Ascending aorta (tissue), 2 donors: ENCODE measurements around the gene PPP1R3G. TPM values are rescaled to one million over a fixed set of nuclear protein-coding genes. Genes with fewer than 3 reads are reported as not detected.

ENCODE experiments used
- DNase-seq, 2 donors: peaks; one replicate each; pipeline ENCODE4 v3.0.0-alpha.2; 2019; ENCODE audit warnings: low spot score in 2 of 2
- H3K27ac ChIP-seq, 2 donors: fragments of 200-600 bp; sonication (generic); one replicate each; pipeline ENCODE4 v1.5.1; 2016 to 2017; ENCODE audit warnings: mild to moderate bottlenecking in 1 of 2
- H3K27me3 ChIP-seq: fragments of 200-600 bp; sonication (generic); one replicate; pipeline ENCODE4 v1.5.1; 2017
- H3K36me3 ChIP-seq, 2 donors: fragments of 200-600 bp; sonication (generic); one replicate each; pipeline ENCODE4 v1.5.1; 2016
- H3K4me1 ChIP-seq, 2 donors: fragments of 200-600 bp; sonication (generic); one replicate each; pipeline ENCODE4 v1.5.1; 2016 to 2017; ENCODE audit warnings: mild to moderate bottlenecking in 1 of 2
- H3K4me3 ChIP-seq, 2 donors: fragments of 200-600 bp; sonication (generic); one replicate each; pipeline ENCODE4 v1.5.1; 2016 to 2017; ENCODE audit warnings: mild to moderate bottlenecking in 1 of 2
- H3K9me3 ChIP-seq, 2 donors: fragments of 200-600 bp; sonication (generic); one replicate each; pipeline ENCODE4 v1.5.1; 2016
- CTCF ChIP-seq, 3 experiments: fragments of 200-600 bp in 2 of 3; fragments of 450-650 bp in 1 of 3; sonication (generic) in 2 of 3; IDR thresholded peaks; one replicate each; pipeline ENCODE4 v1.5.1; 2016 to 2019; ENCODE audit warnings: antibody characterized with exemption in 3 of 3, mild to moderate bottlenecking in 1 of 3, moderate library complexity in 1 of 3
- intact Hi-C: fragments of 100-400 bp; cut with DNase I; formaldehyde crosslinking; loops from one replicate; pipeline ENCODE4 v1.15.1; 2023
- total RNA-seq: library from RNA; depleted of rRNA; stranded (reverse); fragments of >200 nt; gene quantifications from one replicate; pipeline ENCODE4 v1.1.0, GENCODE V29; 2016

PPP1R3G gene
- total RNA-seq, 1 donor from 2014 or later, result 1.1 TPM

- Histone ChIP-seq H3K4me3 (peak overlapping the region in 1 of 2 donors; percentile 33), H3K4me1 (no peaks in the 10 kb centered on the region), H3K27ac (peak overlapping the region in 1 of 2 donors; percentile 28), H3K27me3 (no peaks in the 10 kb centered on the region), H3K36me3 (no peaks in the 10 kb centered on the region), H3K9me3 (no peaks in the 10 kb centered on the region)
- no peak for TF ChIP-seq CTCF (IDR thresholded peaks at IDR 0.05)
- peak; percentile 26 to 79 for DNase-seq
- intact Hi-C loops, result no loop called here
Measured at GRCh38 chr6:5132731-5133130, 47.6 kb downstream of the PPP1R3G start.

GRCh38 chr6:5133943-5134342 lies 48.8 kb downstream of the PPP1R3G start:
- TF ChIP-seq CTCF (IDR thresholded peaks at IDR 0.05), result no peak
- Histone ChIP-seq H3K9me3 (no peaks in the 10 kb centered on the region), H3K36me3 (no peaks in the 10 kb centered on the region), H3K4me1 (no peaks in the 10 kb centered on the region), H3K4me3 (no peak overlapping the region), H3K27me3 (no peaks in the 10 kb centered on the region), H3K27ac (no peak overlapping the region)
- intact Hi-C loops, result no loop called here
- DNase-seq, result no peak

GRCh38 chr6:5135788-5136376 lies 50.7 kb downstream of the PPP1R3G start:
- Histone ChIP-seq H3K27ac (no peak overlapping the region), H3K36me3 (no peaks in the 10 kb centered on the region), H3K9me3 (no peaks in the 10 kb centered on the region), H3K27me3 (no peaks in the 10 kb centered on the region), H3K4me3 (no peak overlapping the region), H3K4me1 (no peaks in the 10 kb centered on the region)
- peak; percentile 27 to 70 (median 53) for TF ChIP-seq CTCF (IDR thresholded peaks at IDR 0.05)
- no peak for DNase-seq
- intact Hi-C loops, result no loop called here

GRCh38 chr6:5136851-5137250 lies 51.7 kb downstream of the PPP1R3G start:
- no peak overlapping the region for H3K27ac ChIP-seq
- no peak for DNase-seq
- no peaks in the 10 kb centered on the region for H3K27me3 ChIP-seq
- H3K4me3 ChIP-seq, result no peak overlapping the region
- no peaks in the 10 kb centered on the region for H3K4me1 ChIP-seq
- no peak for TF ChIP-seq CTCF (IDR thresholded peaks at IDR 0.05)
- intact Hi-C loops, result no loop called here
- H3K36me3 ChIP-seq, result no peaks in the 10 kb centered on the region
- H3K9me3 ChIP-seq, result no peaks in the 10 kb centered on the region

Other genes with a start within 250 kb of the PPP1R3G start
- not detected for gene RPP40, start 81.3 kb upstream of the PPP1R3G start, total RNA-seq
- gene LYRM4, start 175.6 kb downstream of the PPP1R3G start, total RNA-seq, result 10.5 TPM
- gene FARS2, start 176.2 kb downstream of the PPP1R3G start, total RNA-seq, result 17.6 TPM